D721Med (cell line): ENCODE data around the gene KCTD3.
A peak's percentile ranks its signal among the peaks of the same experiment; 100 is the strongest.

Source experiments
- DNase-seq: peaks from one replicate; pipeline ENCODE4 v3.0.0; 2011; ENCODE audit warnings: low spot score; ENCODE audit not compliant: insufficient read length
- FAIRE-seq: peaks from 2 replicates; lab custom pipeline; 2011; peaks lifted over from hg19 to GRCh38; lab: Jason Lieb, UNC
- TF ChIP-seq, protein P1 (sequence below): IDR thresholded peaks from 2 replicates; pipeline ENCODE4 v1.5.1; 2012; ENCODE audit warnings: mild to moderate bottlenecking, control low read depth; ENCODE audit not compliant: insufficient read depth; ENCODE audit errors: missing control alignments

The KCTD3 gene

GRCh38 chr1:215603319-215603718 is 36.2 kb downstream of the KCTD3 start:
- TF ChIP-seq, protein P1, sequence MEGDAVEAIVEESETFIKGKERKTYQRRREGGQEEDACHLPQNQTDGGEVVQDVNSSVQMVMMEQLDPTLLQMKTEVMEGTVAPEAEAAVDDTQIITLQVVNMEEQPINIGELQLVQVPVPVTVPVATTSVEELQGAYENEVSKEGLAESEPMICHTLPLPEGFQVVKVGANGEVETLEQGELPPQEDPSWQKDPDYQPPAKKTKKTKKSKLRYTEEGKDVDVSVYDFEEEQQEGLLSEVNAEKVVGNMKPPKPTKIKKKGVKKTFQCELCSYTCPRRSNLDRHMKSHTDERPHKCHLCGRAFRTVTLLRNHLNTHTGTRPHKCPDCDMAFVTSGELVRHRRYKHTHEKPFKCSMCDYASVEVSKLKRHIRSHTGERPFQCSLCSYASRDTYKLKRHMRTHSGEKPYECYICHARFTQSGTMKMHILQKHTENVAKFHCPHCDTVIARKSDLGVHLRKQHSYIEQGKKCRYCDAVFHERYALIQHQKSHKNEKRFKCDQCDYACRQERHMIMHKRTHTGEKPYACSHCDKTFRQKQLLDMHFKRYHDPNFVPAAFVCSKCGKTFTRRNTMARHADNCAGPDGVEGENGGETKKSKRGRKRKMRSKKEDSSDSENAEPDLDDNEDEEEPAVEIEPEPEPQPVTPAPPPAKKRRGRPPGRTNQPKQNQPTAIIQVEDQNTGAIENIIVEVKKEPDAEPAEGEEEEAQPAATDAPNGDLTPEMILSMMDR, result no peak
- DNase-seq (no peak), FAIRE-seq (no peak)

DNA sequence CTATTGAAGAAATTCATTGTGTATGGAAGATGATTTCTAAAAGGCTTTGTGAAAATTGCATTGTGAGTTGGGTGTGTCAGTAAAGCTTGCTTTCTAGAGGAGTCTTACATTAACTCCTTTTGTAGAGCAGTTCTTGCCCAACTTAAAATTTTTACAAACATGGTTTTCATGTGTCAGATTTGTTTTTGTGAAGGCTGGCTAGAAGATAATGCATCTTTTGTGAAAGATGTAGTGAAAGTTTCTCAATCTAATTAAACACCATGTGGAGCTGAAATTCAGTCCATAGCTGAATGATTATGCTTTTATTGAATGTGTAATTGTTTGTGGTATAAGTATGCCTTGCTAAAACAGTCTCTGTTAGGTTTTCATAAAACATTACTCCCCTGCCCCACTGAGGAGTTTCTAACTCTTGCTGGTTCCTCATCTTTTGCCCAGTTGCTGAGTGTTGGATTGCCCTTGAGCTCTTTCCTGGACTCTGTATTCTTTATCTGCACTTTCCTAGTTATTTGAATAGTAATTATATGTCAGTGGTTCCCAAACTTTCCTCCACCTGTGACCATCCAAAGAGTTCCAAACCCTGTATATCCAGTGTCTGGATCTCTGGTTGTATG is 38.0 kb downstream of the KCTD3 start:
- TF ChIP-seq, protein P1, result no peak
- no peak for DNase-seq
- FAIRE-seq, result peak; percentile 83

- FAIRE-seq (no peak), DNase-seq (no peak)
- TF ChIP-seq, protein P1, result no peak
Observed at GRCh38 chr1:215606036-215606435, 38.9 kb downstream of the KCTD3 start.

- TF ChIP-seq, protein P1, result peak; percentile 50
- DNase-seq (no peak), FAIRE-seq (peak; percentile 97)
Observed at GRCh38 chr1:215606564-215607168, 39.6 kb downstream of the KCTD3 start.

DNA sequence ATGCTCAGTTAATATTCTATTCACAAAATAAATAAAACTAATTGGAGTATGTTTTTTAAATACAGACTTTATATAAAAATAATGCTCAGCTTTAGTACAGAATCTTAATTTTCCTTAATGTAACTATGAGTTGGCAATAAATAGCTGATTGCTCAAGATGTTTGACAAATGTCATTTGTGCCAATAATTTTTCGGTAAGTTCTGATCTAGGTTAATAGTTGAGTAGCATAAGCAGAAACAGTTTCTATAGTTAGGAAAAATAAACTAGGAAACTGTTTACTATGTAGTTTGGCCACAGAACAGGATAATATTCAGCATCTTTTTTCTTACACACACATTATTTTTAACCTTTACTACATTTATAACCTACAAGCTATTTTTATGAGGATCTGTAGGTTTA is 40.3 kb downstream of the KCTD3 start:
- no peak for FAIRE-seq
- TF ChIP-seq, protein P1, result no peak
- DNase-seq, result no peak

- DNase-seq (no peak), FAIRE-seq (peak; percentile 87)
- TF ChIP-seq, protein P1, result no peak
Observed at GRCh38 chr1:215608646-215609045, 41.5 kb downstream of the KCTD3 start.

GRCh38 chr1:215612391-215612790 is 45.3 kb downstream of the KCTD3 start:
- DNase-seq, result no peak
- TF ChIP-seq, protein P1, result no peak
- FAIRE-seq, result peak; percentile 21
